ENCODE measurements around the gene OR56A4.
"Not testable (repeated sequence)": the region's sequence is repeated elsewhere in the genome, so short reads cannot be mapped to it uniquely, and the experiment has no call there.

Gene OR56A4

GRCh38 chr11:5966958-5967357 is 39.8 kb downstream of the OR56A4 start:
- FAIRE-seq (no peak), DNase-seq (ENCODE audit: low spot score) (no peak)

DNA sequence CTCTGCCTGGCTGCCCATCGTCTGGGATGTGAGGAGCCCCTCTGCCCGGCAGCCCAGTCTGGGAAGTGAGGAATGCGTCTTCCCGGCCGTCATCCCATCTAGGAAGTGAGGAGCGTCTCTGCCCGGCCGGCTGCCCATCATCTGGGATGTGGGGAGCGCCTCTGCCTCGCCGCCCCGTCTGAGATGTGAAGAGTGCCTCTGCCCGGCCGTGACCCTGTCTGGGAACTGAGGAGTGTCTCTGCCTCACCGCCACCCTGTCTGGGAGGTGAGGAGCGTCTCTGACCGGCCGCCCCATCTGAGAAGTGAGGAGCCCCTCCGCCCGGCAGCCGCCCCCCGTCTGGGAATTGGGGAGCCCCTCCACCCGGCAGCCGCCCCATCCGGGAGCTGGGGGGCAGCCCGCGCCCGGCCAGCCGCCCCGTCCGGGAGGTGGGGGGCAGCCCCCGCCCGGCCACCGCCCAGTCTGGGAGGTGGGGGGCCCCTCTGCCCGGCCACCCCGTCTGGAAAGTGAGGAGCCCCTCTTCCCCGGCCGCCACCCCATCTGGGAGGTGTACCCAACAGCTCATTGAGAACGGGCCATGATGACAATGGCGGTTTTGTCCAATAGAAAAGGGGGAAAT is 45.9 kb downstream of the OR56A4 start:
- FAIRE-seq; DNase-seq (ENCODE audit: low spot score): not testable (repeated sequence)

DNA sequence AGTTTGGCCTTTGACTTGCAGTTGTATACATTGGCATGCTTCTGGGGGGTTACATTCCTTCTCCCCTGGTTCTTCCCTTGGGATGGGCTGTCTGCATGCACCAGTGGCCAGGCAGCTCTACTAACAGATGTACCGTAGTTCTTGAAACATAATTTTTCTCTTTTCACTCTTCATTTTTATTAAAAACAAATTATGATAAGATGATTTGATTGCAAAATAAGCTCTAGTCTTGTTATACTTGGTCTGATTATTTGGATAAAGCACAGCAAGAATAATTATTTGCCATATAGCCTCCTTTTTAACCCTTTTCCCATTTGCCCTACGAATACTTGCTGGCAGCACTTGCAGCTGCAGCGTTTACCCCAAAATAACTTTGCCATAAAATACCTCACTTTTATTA is 51.2 kb downstream of the OR56A4 start:
- no peak for DNase-seq (ENCODE audit: low spot score)
- no peak for FAIRE-seq
